WI38 (cell line): ENCODE results near the gene NLGN3.

ENCODE experiments used
- H3K4me3 ChIP-seq: 2 replicates; pipeline ENCODE4 v1.5.1; 2011; ENCODE audit warnings: low read depth, mild to moderate bottlenecking, control low read depth, low read length
- CTCF ChIP-seq: IDR thresholded peaks from 2 replicates; pipeline ENCODE4 v1.5.1; 2012; ENCODE audit warnings: low read depth, mild to moderate bottlenecking, control low read depth, low read length

NLGN3 gene

GRCh38 chrX:71144651-71145050 lies at the start of gene NLGN3:
NLGN3 (plus strand) TSS chrX:71144841; CDS start chrX:71147750, 2,909 bp downstream.
- no peak within 1 kb of the TSS for H3K4me3 ChIP-seq

GRCh38 chrX:71095033-71095432 lies 49.6 kb upstream of the NLGN3 start:
- H3K4me3 ChIP-seq = peak overlapping the region; percentile 66
- TF ChIP-seq CTCF = no peak

More at GRCh38 chrX:71144651-71145050, at the start of gene NLGN3:
- TF ChIP-seq CTCF = no peak

- no peak for TF ChIP-seq CTCF
- H3K4me3 ChIP-seq = peak within 1 kb of the TSS; percentile 66
Measured at GRCh38 chrX:71095555-71095980, 49.1 kb upstream of the NLGN3 start, which contains the start of gene FOXO4. FOXO4 (plus strand) TSS chrX:71095851; CDS start chrX:71096529, 678 bp downstream.

GRCh38 chrX:71095981-71096759 lies 48.5 kb upstream of the NLGN3 start:
- TF ChIP-seq CTCF = no peak
- H3K4me3 ChIP-seq = peak overlapping the region; percentile 66

GRCh38 chrX:71096760-71097032 lies 47.9 kb upstream of the NLGN3 start:
- H3K4me3 ChIP-seq = peak overlapping the region; percentile 66
- no peak for TF ChIP-seq CTCF

- H3K4me3 ChIP-seq = no peak overlapping the region
- TF ChIP-seq CTCF = peak; percentile 28; the same call in 1 of the 2 replicates
Measured at GRCh38 chrX:71098302-71098701, 46.3 kb upstream of the NLGN3 start.

GRCh38 chrX:71098951-71099506 lies 45.6 kb upstream of the NLGN3 start:
- H3K4me3 ChIP-seq = no peak overlapping the region
- no peak for TF ChIP-seq CTCF
